Activated naive CD8-positive, alpha-beta T cell treated with anti-CD3 and anti-CD28 coated beads, Interleukin-2, amount 10 ng/mL, durations not matched to agents 7 days and 5 days (primary cell): ENCODE results near the gene CSF1. TPM values are rescaled to one million over a fixed set of nuclear protein-coding genes. Genes with fewer than 3 reads are reported as not detected.

Experiments used
- ATAC-seq: fragments of 150-1000 bp; cut with Tn5 transposase; one replicate; pipeline ENCODE4 v1.10.0; 2021; ENCODE audit warnings: low read depth, moderate library complexity
- POLR2A ChIA-PET: fragments of 350-600 bp; sonication (Branson Sonifier 250); formaldehyde crosslinking; loops from one replicate; lab custom pipeline; 2021; ENCODE audit warnings: antibody characterized with exemption; lab: Charles Lee
- DNase-seq: peaks from one replicate; pipeline ENCODE4 v3.0.0; 2021
- H3K27ac Mint-ChIP-seq: one replicate; pipeline ENCODE4 v1.8.0; 2022; ENCODE audit warnings: mild to moderate bottlenecking, mixed read lengths
- H3K27me3 Mint-ChIP-seq: one replicate; pipeline ENCODE4 v1.8.0; 2022; ENCODE audit warnings: mild to moderate bottlenecking, moderate library complexity, mixed read lengths
- H3K36me3 Mint-ChIP-seq: one replicate; pipeline ENCODE4 v1.8.0; 2021; ENCODE audit warnings: mild to moderate bottlenecking, mixed read lengths
- H3K4me1 Mint-ChIP-seq: one replicate; pipeline ENCODE4 v1.8.0; 2021; ENCODE audit warnings: mixed read lengths
- H3K4me3 Mint-ChIP-seq: one replicate; pipeline ENCODE4 v1.8.0; 2022; ENCODE audit warnings: mild to moderate bottlenecking, moderate library complexity, mixed read lengths
- H3K9me3 Mint-ChIP-seq: one replicate; pipeline ENCODE4 v1.8.0; 2021; ENCODE audit warnings: mixed read lengths
- total RNA-seq, 2 experiments: library from RNA; stranded (reverse); gene quantifications; one replicate each; pipeline ENCODE4 v1.2.3, GENCODE V29; 2021

The CSF1 gene
- total RNA-seq, 2 experiments from 2014 or later, result 42.7 to 45.1 TPM

GRCh38 chr1:109901141-109901523 lies 9.5 kb upstream of the CSF1 start:
- ATAC-seq (no peak), DNase-seq (no peak)
- POLR2A ChIA-PET, result interaction anchor here (1.2 kb wide), 1 partner anchor 14 kb away, joined by 3 read pairs; no protein-coding TSS in a partner anchor
- H3K27me3 Mint-ChIP-seq, result no peaks in the 10 kb centered on the region
- H3K36me3 Mint-ChIP-seq, result peaks cover 4% of the 10 kb centered on the region
- H3K4me3 Mint-ChIP-seq, result no peak overlapping the region
- H3K4me1 Mint-ChIP-seq, result peaks cover 22% of the 10 kb centered on the region
- H3K27ac Mint-ChIP-seq, result no peak overlapping the region
- no peaks in the 10 kb centered on the region for H3K9me3 Mint-ChIP-seq

- Mint-ChIP-seq H3K27me3 (no peaks in the 10 kb centered on the region), H3K27ac (no peak overlapping the region), H3K9me3 (no peaks in the 10 kb centered on the region), H3K36me3 (peaks cover 6% of the 10 kb centered on the region), H3K4me1 (peaks cover 27% of the 10 kb centered on the region), H3K4me3 (no peak overlapping the region)
- POLR2A ChIA-PET, result interaction anchor here (0.8 to 1.2 kb wide), 2 partner anchors 13 to 133 kb away, joined by 3 read pairs; partner anchors contain the start of gene STRIP1
- no peak for ATAC-seq
- DNase-seq, result no peak
Observed at GRCh38 chr1:109901524-109902145, 9.0 kb upstream of the CSF1 start.

DNA sequence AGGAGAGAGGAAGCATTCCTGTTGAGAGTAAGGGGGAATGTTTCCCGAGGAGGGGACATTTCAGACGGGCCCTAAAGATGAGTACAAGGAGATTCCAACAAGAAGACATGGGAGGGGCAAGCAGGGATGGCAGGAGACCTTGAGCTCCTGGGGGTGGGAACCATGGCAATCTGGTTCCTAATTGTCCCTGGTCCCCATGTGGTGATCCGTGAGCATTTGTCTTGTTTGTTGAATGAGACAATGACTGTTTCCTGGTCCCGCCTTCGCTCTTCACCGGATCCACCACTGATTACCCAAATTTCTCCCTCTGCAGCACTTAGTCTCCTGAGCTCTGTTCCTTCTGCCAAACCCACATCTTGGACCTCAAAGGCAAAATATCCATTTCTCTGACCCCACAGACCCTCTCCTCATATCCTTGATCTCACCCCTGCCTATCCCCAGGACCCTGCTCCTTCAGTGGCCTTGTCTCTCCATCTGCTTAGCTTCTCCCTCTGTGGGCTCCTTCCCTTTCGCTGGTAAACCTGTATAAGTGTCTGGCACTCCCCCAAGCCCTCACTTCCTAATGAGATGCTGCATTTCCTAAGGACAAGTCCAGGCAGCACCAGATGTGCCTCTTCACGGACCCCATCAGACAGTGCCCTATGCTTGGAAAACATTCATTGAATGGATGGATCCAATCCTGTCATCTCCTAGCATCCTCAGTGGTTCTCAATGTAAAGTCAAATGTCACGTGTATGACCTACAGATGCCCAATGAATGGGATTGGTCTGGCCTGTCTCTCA lies 8.3 kb upstream of the CSF1 start:
- DNase-seq (no peak), ATAC-seq (no peak)
- Mint-ChIP-seq H3K4me3 (no peak overlapping the region), H3K36me3 (peaks cover 6% of the 10 kb centered on the region), H3K27ac (peak overlapping the region; percentile 26), H3K27me3 (no peaks in the 10 kb centered on the region), H3K4me1 (peaks cover 31% of the 10 kb centered on the region), H3K9me3 (no peaks in the 10 kb centered on the region)
- POLR2A ChIA-PET, result interaction anchor here (0.8 to 1.4 kb wide), 3 partner anchors 9 to 132 kb away, joined by 3 read pairs; partner anchors contain the start of gene STRIP1

- POLR2A ChIA-PET, result interaction anchor here (1.4 to 1.7 kb wide), 3 partner anchors 9 to 101 kb away, joined by 3 to 7 read pairs (median 3); no protein-coding TSS in a partner anchor
- H3K9me3 Mint-ChIP-seq, result no peaks in the 10 kb centered on the region
- H3K27ac Mint-ChIP-seq, result no peak overlapping the region
- ATAC-seq (no peak), DNase-seq (no peak)
- H3K36me3 Mint-ChIP-seq, result peaks cover 6% of the 10 kb centered on the region
- peaks cover 41% of the 10 kb centered on the region for H3K4me1 Mint-ChIP-seq
- H3K4me3 Mint-ChIP-seq, result no peak overlapping the region
- H3K27me3 Mint-ChIP-seq, result no peaks in the 10 kb centered on the region
Observed at GRCh38 chr1:109903376-109903930, 7.2 kb upstream of the CSF1 start.

- H3K4me1 Mint-ChIP-seq, result peaks cover 50% of the 10 kb centered on the region
- peaks cover 6% of the 10 kb centered on the region for H3K36me3 Mint-ChIP-seq
- POLR2A ChIA-PET, result interaction anchor here (1.4 to 1.7 kb wide), 3 partner anchors 9 to 102 kb away, joined by 3 to 7 read pairs (median 3); no protein-coding TSS in a partner anchor
- no peaks in the 10 kb centered on the region for H3K9me3 Mint-ChIP-seq
- H3K4me3 Mint-ChIP-seq, result no peak overlapping the region
- DNase-seq (no peak), ATAC-seq (no peak)
- peak overlapping the region; percentile 42 for H3K27ac Mint-ChIP-seq
- no peaks in the 10 kb centered on the region for H3K27me3 Mint-ChIP-seq
Observed at GRCh38 chr1:109904105-109904817, 6.4 kb upstream of the CSF1 start.

- Mint-ChIP-seq H3K27me3 (no peaks in the 10 kb centered on the region), H3K9me3 (no peaks in the 10 kb centered on the region), H3K4me3 (peak overlapping the region; percentile 77), H3K27ac (peak overlapping the region; percentile 96), H3K4me1 (peaks cover 57% of the 10 kb centered on the region), H3K36me3 (peaks cover 6% of the 10 kb centered on the region)
- ATAC-seq, result no peak
- POLR2A ChIA-PET, result interaction anchor here (1.4 to 2.4 kb wide), 4 partner anchors 10 to 114 kb away, joined by 4 to 14 read pairs (median 13); no protein-coding TSS in a partner anchor
- no peak for DNase-seq
Observed at GRCh38 chr1:109905491-109905890, 5.2 kb upstream of the CSF1 start.

GRCh38 chr1:109906160-109906838 lies 4.3 kb upstream of the CSF1 start:
- ATAC-seq, result peak; percentile 93
- Mint-ChIP-seq H3K4me1 (peaks cover 53% of the 10 kb centered on the region), H3K4me3 (peak overlapping the region; percentile 77), H3K9me3 (no peaks in the 10 kb centered on the region), H3K27ac (peak overlapping the region; percentile 96), H3K36me3 (peaks cover 6% of the 10 kb centered on the region), H3K27me3 (no peaks in the 10 kb centered on the region)
- peak; percentile 56 for DNase-seq
- POLR2A ChIA-PET, result interaction anchor here (0.6 to 2.4 kb wide), 11 partner anchors 8 to 969 kb away, joined by 3 to 14 read pairs (median 4); no protein-coding TSS in a partner anchor

DNA sequence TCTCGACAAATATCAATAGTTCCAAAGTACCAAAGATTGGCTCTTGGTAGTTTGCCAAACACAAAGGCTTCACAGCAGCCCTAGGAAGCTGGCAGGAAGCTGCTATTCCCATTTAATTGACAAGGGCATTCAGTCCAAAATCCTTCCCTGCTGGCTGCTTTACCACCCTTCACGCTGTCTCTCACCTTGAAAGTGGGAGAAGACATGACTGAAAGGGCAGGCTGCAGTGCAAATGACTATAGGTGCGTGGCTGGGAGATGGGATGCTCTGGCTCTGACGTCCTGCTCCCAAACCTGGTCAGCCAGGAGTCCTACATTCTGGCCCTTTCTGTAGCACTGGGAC lies 3.8 kb upstream of the CSF1 start:
- DNase-seq, result no peak
- peak overlapping the region; percentile 96 for H3K27ac Mint-ChIP-seq
- no peaks in the 10 kb centered on the region for H3K9me3 Mint-ChIP-seq
- ATAC-seq, result no peak
- H3K36me3 Mint-ChIP-seq, result peaks cover 9% of the 10 kb centered on the region
- POLR2A ChIA-PET, result interaction anchor here (0.6 to 2.4 kb wide), 11 partner anchors 9 to 969 kb away, joined by 3 to 14 read pairs (median 4); no protein-coding TSS in a partner anchor
- H3K4me1 Mint-ChIP-seq, result peaks cover 52% of the 10 kb centered on the region
- H3K27me3 Mint-ChIP-seq, result no peaks in the 10 kb centered on the region
- H3K4me3 Mint-ChIP-seq, result peak overlapping the region; percentile 77

DNA sequence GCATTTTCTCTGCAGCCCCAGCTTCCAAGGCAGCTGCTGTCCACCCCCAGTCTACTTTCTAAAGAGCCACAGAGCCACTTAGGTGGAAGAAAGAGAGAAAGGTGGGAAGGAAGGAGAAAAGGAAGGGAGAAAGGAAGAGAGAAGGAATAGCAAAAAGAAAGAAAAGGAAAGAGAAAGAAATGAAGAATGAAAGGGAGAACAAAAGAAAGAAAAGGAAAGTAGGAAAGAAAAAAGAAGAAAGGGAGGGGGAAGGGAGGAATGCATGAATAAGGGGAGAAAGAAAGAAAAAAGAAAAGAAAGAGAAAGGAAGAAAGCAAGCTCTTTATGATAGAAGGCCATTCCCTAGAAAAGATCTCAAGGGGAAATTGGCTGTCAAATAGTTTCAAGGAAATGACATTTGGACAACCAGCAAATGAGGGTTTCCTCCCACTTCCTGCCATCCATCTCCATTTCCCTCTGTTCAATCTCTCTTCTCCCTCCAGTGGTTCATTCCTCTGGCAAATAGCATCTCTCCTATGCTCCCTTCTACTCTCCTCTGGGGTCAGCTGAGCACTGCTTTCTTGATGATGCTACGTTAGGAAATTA lies 3.4 kb upstream of the CSF1 start:
- ATAC-seq, result no peak
- peak overlapping the region; percentile 33 for H3K4me3 Mint-ChIP-seq
- H3K36me3 Mint-ChIP-seq, result peaks cover 11% of the 10 kb centered on the region
- peak overlapping the region; percentile 96 for H3K27ac Mint-ChIP-seq
- no peak for DNase-seq
- H3K4me1 Mint-ChIP-seq, result peaks cover 53% of the 10 kb centered on the region
- no peaks in the 10 kb centered on the region for H3K27me3 Mint-ChIP-seq
- no peaks in the 10 kb centered on the region for H3K9me3 Mint-ChIP-seq
- POLR2A ChIA-PET, result interaction anchor here (1.2 to 2.4 kb wide), 5 partner anchors 9 to 116 kb away, joined by 4 to 14 read pairs (median 13); no protein-coding TSS in a partner anchor

DNA sequence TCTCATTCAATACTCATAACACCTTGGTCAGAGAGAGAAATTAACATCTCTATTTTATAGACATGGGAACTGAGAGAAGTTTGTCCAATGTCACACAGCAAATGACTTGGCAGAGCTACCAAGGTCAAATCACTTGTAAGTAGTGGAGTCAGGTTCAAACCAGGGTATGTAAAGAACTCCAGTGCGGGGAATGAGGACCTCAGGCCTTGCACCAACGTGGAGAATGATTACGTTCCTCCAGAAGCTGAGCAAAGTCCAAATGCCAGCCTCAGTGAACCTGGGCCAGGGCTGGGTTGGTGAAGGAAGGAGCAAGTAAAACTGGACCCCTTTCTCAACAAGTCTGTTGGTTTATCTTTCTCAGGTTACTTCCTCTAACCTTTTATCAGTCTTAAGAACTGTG lies 1.8 kb upstream of the CSF1 start:
- ATAC-seq, result no peak
- Mint-ChIP-seq H3K4me1 (peaks cover 65% of the 10 kb centered on the region), H3K4me3 (no peak overlapping the region), H3K36me3 (peaks cover 15% of the 10 kb centered on the region), H3K27ac (peak overlapping the region; percentile 97), H3K9me3 (no peaks in the 10 kb centered on the region), H3K27me3 (no peaks in the 10 kb centered on the region)
- DNase-seq, result no peak
- POLR2A ChIA-PET, result interaction anchor here (0.9 kb wide), 1 partner anchor 107 kb away, joined by 3 read pairs; no protein-coding TSS in a partner anchor

DNA sequence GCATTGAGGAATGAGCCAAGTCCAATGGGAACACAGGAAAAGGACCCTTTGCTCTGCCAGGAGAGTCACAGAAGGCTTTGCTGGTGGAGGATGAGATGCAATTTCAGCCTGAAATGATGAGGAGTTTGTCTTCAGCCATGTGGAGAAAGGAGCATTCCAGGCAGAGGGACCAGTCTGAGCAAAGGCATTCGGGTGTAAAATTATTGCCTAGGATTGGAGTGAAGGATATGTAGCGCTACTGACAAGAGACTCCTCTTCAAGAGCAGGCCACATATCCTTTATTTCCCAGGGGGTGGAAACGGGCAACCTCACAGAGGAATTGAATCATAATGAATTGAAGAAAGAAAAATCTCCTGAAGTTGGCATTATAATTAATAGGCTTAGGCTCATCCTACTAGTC lies 1.1 kb upstream of the CSF1 start:
- ATAC-seq (no peak), DNase-seq (no peak)
- POLR2A ChIA-PET, result interaction anchor here (1.0 to 3.3 kb wide), 4 partner anchors 108 to 120 kb away, joined by 5 to 17 read pairs (median 9); no protein-coding TSS in a partner anchor
- peaks cover 19% of the 10 kb centered on the region for H3K36me3 Mint-ChIP-seq
- no peaks in the 10 kb centered on the region for H3K27me3 Mint-ChIP-seq
- peak overlapping the region; percentile 97 for H3K27ac Mint-ChIP-seq
- no peaks in the 10 kb centered on the region for H3K9me3 Mint-ChIP-seq
- peak overlapping the region; percentile 96 for H3K4me3 Mint-ChIP-seq
- H3K4me1 Mint-ChIP-seq, result peaks cover 69% of the 10 kb centered on the region
